ENCODE data around the gene GIPC3.

Gene GIPC3

GRCh38 chr19:3585301-3586126, at the start of gene GIPC3:
GIPC3 (plus strand) TSS chr19:3585478; CDS start chr19:3585598, 120 bp downstream.
- ATAC-seq: no peak

GRCh38 chr19:3535563-3535965, 49.7 kb upstream of the GIPC3 start:
- ATAC-seq: no peak

- ATAC-seq: no peak
Measured at GRCh38 chr19:3535981-3536380, 49.3 kb upstream of the GIPC3 start.

GRCh38 chr19:3536429-3537100, 48.7 kb upstream of the GIPC3 start:
- no peak for ATAC-seq

- no peak for ATAC-seq
Measured at GRCh38 chr19:3537101-3537437, 48.2 kb upstream of the GIPC3 start.

GRCh38 chr19:3537438-3538240, 47.6 kb upstream of the GIPC3 start:
- peak in 1 of 2 donors; percentile 16 for ATAC-seq

GRCh38 chr19:3538258-3538929, 46.9 kb upstream of the GIPC3 start:
- no peak for ATAC-seq

- ATAC-seq: no peak
Measured at GRCh38 chr19:3538965-3539755, 46.1 kb upstream of the GIPC3 start, which contains the start of gene TEKTIP1. TEKTIP1 (plus strand) TSS chr19:3539174; CDS start chr19:3539178, 4 bp downstream.

- no peak for ATAC-seq
Measured at GRCh38 chr19:3539756-3540118, 45.5 kb upstream of the GIPC3 start.

- ATAC-seq: no peak
Measured at GRCh38 chr19:3543150-3544057, 41.9 kb upstream of the GIPC3 start.

GRCh38 chr19:3544058-3544376, 41.3 kb upstream of the GIPC3 start:
- no peak for ATAC-seq

GRCh38 chr19:3544742-3545668, 40.3 kb upstream of the GIPC3 start:
- ATAC-seq: peak; percentile 52 to 72

GRCh38 chr19:3545669-3546034, 39.6 kb upstream of the GIPC3 start:
- peak in 1 of 2 donors; percentile 32 for ATAC-seq

- no peak for ATAC-seq
Measured at GRCh38 chr19:3546119-3546518, 39.2 kb upstream of the GIPC3 start.

- no peak for ATAC-seq
Measured at GRCh38 chr19:3547301-3547731, 38.0 kb upstream of the GIPC3 start.

GRCh38 chr19:3547767-3548282, 37.5 kb upstream of the GIPC3 start:
- ATAC-seq: no peak

GRCh38 chr19:3548606-3549005, 36.7 kb upstream of the GIPC3 start:
- ATAC-seq: no peak

- ATAC-seq: no peak
Measured at GRCh38 chr19:3549816-3550215, 35.5 kb upstream of the GIPC3 start.

GRCh38 chr19:3550947-3551791, 34.1 kb upstream of the GIPC3 start:
- ATAC-seq: no peak

All from activated CD4-positive, CD25-positive, alpha-beta regulatory T cell treated with anti-CD3 and anti-CD28 coated beads, Interleukin-2, amount 50 U/mL, for 24 hours (primary cell).